Neural cell (in vitro differentiated cells): ENCODE measurements around the gene PIGM. TPM values are rescaled to one million over a fixed set of nuclear protein-coding genes. Genes with fewer than 3 reads are reported as not detected.

Source experiments
- H2AFZ ChIP-seq: fragments of 200-600, 300-800 bp; sonication (generic), shearing (Covaris generic); 2 replicates; pipeline ENCODE4 v1.6.0; 2014; ENCODE audit warnings: low read depth, mild to moderate bottlenecking, antibody characterized with exemption, low read length, moderate library complexity
- H3F3A ChIP-seq: fragments of 200-600 bp; shearing (Covaris generic); 2 replicates; pipeline ENCODE4 v1.6.1; 2016; ENCODE audit warnings: mild to moderate bottlenecking, moderate library complexity, mixed read lengths, antibody characterized with exemption, low read length; ENCODE audit not compliant: insufficient read depth, poor library complexity, severe bottlenecking
- H3K27ac ChIP-seq: fragments of 200-600, 300-800 bp; sonication (generic), shearing (Covaris generic); 2 replicates; pipeline ENCODE4 v1.5.1; 2014; ENCODE audit warnings: mild to moderate bottlenecking, low read length, moderate library complexity
- H3K27me3 ChIP-seq: fragments of 300-800, 200-600 bp; sonication (generic), shearing (Covaris generic); 2 replicates; pipeline ENCODE4 v1.6.0; 2014; ENCODE audit warnings: mild to moderate bottlenecking, low read depth, low read length, moderate library complexity; ENCODE audit not compliant: insufficient read depth
- H3K36me3 ChIP-seq: fragments of 300-800, 200-600 bp; sonication (generic), shearing (Covaris generic); 2 replicates; pipeline ENCODE4 v1.5.1; 2014; ENCODE audit warnings: mild to moderate bottlenecking, antibody characterized with exemption, low read length, moderate library complexity; ENCODE audit not compliant: insufficient read depth
- H3K4me2 ChIP-seq: fragments of 300-800, 200-600 bp; sonication (generic), shearing (Covaris generic); 2 replicates; pipeline ENCODE4 v1.6.0; 2014; ENCODE audit warnings: mild to moderate bottlenecking, low read length
- H3K4me3 ChIP-seq: fragments of 300-800, 200-600 bp; sonication (generic), shearing (Covaris generic); 2 replicates; pipeline ENCODE4 v1.5.1; 2014; ENCODE audit warnings: mild to moderate bottlenecking, low read length, moderate library complexity
- H3K79me2 ChIP-seq: fragments of 200-600 bp; shearing (Covaris generic); replicated peaks from 2 replicates; pipeline ENCODE4 v1.6.0; 2014; ENCODE audit warnings: mild to moderate bottlenecking, low read length, moderate library complexity; ENCODE audit not compliant: insufficient read depth
- H3K9ac ChIP-seq: fragments of 300-800, 200-600 bp; sonication (generic), shearing (Covaris generic); 2 replicates; pipeline ENCODE4 v1.6.1; 2016; ENCODE audit warnings: mild to moderate bottlenecking, low read length, mixed read lengths
- H3K9me2 ChIP-seq: fragments of 200-600 bp; shearing (Covaris generic); 2 replicates; pipeline ENCODE4 v1.6.1; 2016; ENCODE audit warnings: mild to moderate bottlenecking, low read length, mixed read lengths; ENCODE audit not compliant: insufficient read depth
- H3K9me3 ChIP-seq: fragments of 200-600, 300-800 bp; sonication (generic), shearing (Covaris generic); 2 replicates; pipeline ENCODE4 v1.6.1; 2016; ENCODE audit warnings: mild to moderate bottlenecking, mixed run types, low read length, moderate library complexity, mixed read lengths
- H4K20me1 ChIP-seq: fragments of 200-600 bp; shearing (Covaris generic); 2 replicates; pipeline ENCODE4 v1.6.1; 2016; ENCODE audit warnings: mild to moderate bottlenecking, mixed run types; ENCODE audit not compliant: insufficient read depth
- EP300 ChIP-seq: fragments of 450-650 bp; conservative IDR thresholded peaks from 2 replicates; pipeline ENCODE4 v1.6.1; 2014; ENCODE audit warnings: antibody characterized with exemption, mild to moderate bottlenecking, moderate library complexity; ENCODE audit not compliant: poor library complexity, severe bottlenecking
- EZH2 ChIP-seq: fragments of 200-600, 300-800 bp; shearing (Covaris generic), sonication (generic); IDR thresholded peaks from 2 replicates; pipeline ENCODE4 v1.6.1; 2014; ENCODE audit warnings: antibody characterized with exemption, low read length, borderline replicate concordance, mild to moderate bottlenecking; ENCODE audit not compliant: insufficient read depth, poor library complexity, severe bottlenecking
- MXI1 ChIP-seq: fragments of 450-650 bp; conservative IDR thresholded peaks from 2 replicates; pipeline ENCODE4 v1.6.1; 2014; ENCODE audit warnings: antibody characterized with exemption, mild to moderate bottlenecking; ENCODE audit not compliant: poor library complexity, severe bottlenecking
- POLR2AphosphoS5 ChIP-seq: IDR thresholded peaks from 2 replicates; pipeline ENCODE4 v1.6.1; 2012
- RAD21 ChIP-seq: fragments of 450-650 bp; conservative IDR thresholded peaks from 2 replicates; pipeline ENCODE4 v1.6.1; 2014; ENCODE audit warnings: antibody characterized with exemption, mild to moderate bottlenecking, moderate library complexity
- SMC3 ChIP-seq: fragments of 450-650 bp; conservative IDR thresholded peaks from 2 replicates; pipeline ENCODE4 v1.6.1; 2014; ENCODE audit warnings: antibody characterized with exemption, mild to moderate bottlenecking, moderate library complexity; ENCODE audit not compliant: poor library complexity
- TAF1 ChIP-seq: IDR thresholded peaks from 2 replicates; pipeline ENCODE4 v1.6.1; 2012; ENCODE audit warnings: low read depth
- polyA plus RNA-seq: library from polyadenylated mRNA; depleted of rRNA; stranded (reverse); fragments of >200 nt; gene quantifications from 2 replicates; pipeline ENCODE4 v1.2.3, GENCODE V29; 2014
- TF ChIP-seq, protein P1 (sequence below): IDR thresholded peaks from 2 replicates; pipeline ENCODE4 v1.6.1; 2012; ENCODE audit warnings: borderline replicate concordance
- TF ChIP-seq, protein P2 (sequence below): fragments of 450-650 bp; IDR thresholded peaks from 2 replicates; pipeline ENCODE4 v1.5.1; 2014; ENCODE audit warnings: antibody characterized with exemption, mild to moderate bottlenecking, moderate library complexity; ENCODE audit not compliant: poor library complexity, severe bottlenecking

The PIGM gene
- polyA plus RNA-seq, 1 donor from 2014 or later, result 3.8 TPM

DNA sequence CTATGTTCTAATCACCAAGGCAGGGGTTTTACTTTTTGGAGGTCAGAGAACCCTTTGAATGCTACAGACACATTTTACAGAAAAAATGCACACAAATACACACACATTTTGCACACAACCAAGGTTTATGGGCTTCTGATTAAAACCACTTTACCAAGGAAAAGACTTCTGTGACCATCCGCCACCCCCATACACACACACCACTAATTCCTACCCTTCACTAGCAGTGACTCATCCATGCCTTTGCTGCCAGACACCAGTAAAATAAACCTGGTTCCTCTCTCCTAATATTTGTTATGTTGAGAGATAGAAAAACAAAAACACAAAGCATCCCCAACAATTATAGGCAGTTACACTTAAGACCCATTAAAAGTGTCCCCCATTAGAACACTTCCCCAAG, 12.9 kb downstream of the PIGM start:
- no peaks in the 10 kb centered on the region for H4K20me1 ChIP-seq
- no peaks in the 10 kb centered on the region for H3K9me2 ChIP-seq
- H3F3A ChIP-seq, result no peaks in the 10 kb centered on the region
- no peaks in the 10 kb centered on the region for H3K9me3 ChIP-seq
- no peaks in the 10 kb centered on the region for H3K79me2 ChIP-seq
- H3K9ac ChIP-seq, result no peak overlapping the region
- no peaks in the 10 kb centered on the region for H3K36me3 ChIP-seq
- no peak overlapping the region for H3K4me3 ChIP-seq
- H3K27ac ChIP-seq, result no peak overlapping the region
- no peaks in the 10 kb centered on the region for H3K27me3 ChIP-seq
- TF ChIP-seq EZH2 (no peak), EP300 (no peak), RAD21 (no peak), POLR2AphosphoS5 (no peak), TAF1 (no peak)
- TF ChIP-seq, protein P1, sequence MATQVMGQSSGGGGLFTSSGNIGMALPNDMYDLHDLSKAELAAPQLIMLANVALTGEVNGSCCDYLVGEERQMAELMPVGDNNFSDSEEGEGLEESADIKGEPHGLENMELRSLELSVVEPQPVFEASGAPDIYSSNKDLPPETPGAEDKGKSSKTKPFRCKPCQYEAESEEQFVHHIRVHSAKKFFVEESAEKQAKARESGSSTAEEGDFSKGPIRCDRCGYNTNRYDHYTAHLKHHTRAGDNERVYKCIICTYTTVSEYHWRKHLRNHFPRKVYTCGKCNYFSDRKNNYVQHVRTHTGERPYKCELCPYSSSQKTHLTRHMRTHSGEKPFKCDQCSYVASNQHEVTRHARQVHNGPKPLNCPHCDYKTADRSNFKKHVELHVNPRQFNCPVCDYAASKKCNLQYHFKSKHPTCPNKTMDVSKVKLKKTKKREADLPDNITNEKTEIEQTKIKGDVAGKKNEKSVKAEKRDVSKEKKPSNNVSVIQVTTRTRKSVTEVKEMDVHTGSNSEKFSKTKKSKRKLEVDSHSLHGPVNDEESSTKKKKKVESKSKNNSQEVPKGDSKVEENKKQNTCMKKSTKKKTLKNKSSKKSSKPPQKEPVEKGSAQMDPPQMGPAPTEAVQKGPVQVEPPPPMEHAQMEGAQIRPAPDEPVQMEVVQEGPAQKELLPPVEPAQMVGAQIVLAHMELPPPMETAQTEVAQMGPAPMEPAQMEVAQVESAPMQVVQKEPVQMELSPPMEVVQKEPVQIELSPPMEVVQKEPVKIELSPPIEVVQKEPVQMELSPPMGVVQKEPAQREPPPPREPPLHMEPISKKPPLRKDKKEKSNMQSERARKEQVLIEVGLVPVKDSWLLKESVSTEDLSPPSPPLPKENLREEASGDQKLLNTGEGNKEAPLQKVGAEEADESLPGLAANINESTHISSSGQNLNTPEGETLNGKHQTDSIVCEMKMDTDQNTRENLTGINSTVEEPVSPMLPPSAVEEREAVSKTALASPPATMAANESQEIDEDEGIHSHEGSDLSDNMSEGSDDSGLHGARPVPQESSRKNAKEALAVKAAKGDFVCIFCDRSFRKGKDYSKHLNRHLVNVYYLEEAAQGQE, result no peak
- TF ChIP-seq, protein P2, sequence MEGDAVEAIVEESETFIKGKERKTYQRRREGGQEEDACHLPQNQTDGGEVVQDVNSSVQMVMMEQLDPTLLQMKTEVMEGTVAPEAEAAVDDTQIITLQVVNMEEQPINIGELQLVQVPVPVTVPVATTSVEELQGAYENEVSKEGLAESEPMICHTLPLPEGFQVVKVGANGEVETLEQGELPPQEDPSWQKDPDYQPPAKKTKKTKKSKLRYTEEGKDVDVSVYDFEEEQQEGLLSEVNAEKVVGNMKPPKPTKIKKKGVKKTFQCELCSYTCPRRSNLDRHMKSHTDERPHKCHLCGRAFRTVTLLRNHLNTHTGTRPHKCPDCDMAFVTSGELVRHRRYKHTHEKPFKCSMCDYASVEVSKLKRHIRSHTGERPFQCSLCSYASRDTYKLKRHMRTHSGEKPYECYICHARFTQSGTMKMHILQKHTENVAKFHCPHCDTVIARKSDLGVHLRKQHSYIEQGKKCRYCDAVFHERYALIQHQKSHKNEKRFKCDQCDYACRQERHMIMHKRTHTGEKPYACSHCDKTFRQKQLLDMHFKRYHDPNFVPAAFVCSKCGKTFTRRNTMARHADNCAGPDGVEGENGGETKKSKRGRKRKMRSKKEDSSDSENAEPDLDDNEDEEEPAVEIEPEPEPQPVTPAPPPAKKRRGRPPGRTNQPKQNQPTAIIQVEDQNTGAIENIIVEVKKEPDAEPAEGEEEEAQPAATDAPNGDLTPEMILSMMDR, result no peak
- no peak overlapping the region for H3K4me2 ChIP-seq
- H2AFZ ChIP-seq, result no peak overlapping the region

DNA sequence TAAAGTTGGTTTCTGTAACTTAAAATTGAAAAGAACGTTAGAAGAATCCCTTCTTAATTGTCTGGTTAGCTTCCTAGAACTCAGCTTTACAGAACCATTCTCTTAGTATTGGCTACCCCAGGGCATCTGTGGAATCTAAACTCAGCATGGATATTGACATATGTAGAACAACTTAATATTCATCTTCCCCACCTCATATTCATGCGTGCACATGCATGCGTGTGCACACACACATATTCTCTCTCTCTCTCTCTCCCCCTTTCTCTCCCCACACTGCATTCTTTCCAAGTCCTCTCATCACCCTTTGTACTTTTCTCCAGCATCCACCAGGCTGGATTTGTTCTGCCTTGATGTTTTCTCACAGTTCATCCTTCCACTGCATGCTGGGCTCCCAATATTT, 13.4 kb downstream of the PIGM start:
- Histone ChIP-seq H3K79me2 (no peaks in the 10 kb centered on the region), H3F3A (no peaks in the 10 kb centered on the region), H3K9me2 (no peaks in the 10 kb centered on the region), H3K36me3 (no peaks in the 10 kb centered on the region), H3K4me2 (no peak overlapping the region), H4K20me1 (no peaks in the 10 kb centered on the region), H3K9me3 (no peaks in the 10 kb centered on the region), H3K4me3 (no peak overlapping the region), H3K9ac (no peak overlapping the region), H3K27ac (no peak overlapping the region), H3K27me3 (no peaks in the 10 kb centered on the region), H2AFZ (no peak overlapping the region)
- no peak for TF ChIP-seq POLR2AphosphoS5
- TF ChIP-seq EP300, result no peak
- TF ChIP-seq MXI1, result no peak
- TF ChIP-seq RAD21, result no peak
- TF ChIP-seq SMC3, result no peak
- TF ChIP-seq, protein P1, result no peak
- TF ChIP-seq, protein P2, result no peak
- TF ChIP-seq EZH2, result no peak
- no peak for TF ChIP-seq TAF1
